LNCaP clone FGC (cell line): ENCODE measurements around the gene SHISA7.

Experiments
- DNase-seq: peaks from one replicate; pipeline ENCODE4 v3.0.0-alpha.2; 2011; ENCODE audit warnings: low read depth
- H3K4me3 ChIP-seq: 2 replicates; pipeline ENCODE4 v1.5.1; 2011; ENCODE audit warnings: mild to moderate bottlenecking, low read depth, low read length, control low read depth
- TF ChIP-seq, protein P1 (sequence below): IDR thresholded peaks from 2 replicates; pipeline ENCODE4 v1.5.1; 2012; ENCODE audit warnings: mild to moderate bottlenecking; ENCODE audit not compliant: control insufficient read depth, insufficient read depth; ENCODE audit errors: extremely low read depth

Gene SHISA7

DNA sequence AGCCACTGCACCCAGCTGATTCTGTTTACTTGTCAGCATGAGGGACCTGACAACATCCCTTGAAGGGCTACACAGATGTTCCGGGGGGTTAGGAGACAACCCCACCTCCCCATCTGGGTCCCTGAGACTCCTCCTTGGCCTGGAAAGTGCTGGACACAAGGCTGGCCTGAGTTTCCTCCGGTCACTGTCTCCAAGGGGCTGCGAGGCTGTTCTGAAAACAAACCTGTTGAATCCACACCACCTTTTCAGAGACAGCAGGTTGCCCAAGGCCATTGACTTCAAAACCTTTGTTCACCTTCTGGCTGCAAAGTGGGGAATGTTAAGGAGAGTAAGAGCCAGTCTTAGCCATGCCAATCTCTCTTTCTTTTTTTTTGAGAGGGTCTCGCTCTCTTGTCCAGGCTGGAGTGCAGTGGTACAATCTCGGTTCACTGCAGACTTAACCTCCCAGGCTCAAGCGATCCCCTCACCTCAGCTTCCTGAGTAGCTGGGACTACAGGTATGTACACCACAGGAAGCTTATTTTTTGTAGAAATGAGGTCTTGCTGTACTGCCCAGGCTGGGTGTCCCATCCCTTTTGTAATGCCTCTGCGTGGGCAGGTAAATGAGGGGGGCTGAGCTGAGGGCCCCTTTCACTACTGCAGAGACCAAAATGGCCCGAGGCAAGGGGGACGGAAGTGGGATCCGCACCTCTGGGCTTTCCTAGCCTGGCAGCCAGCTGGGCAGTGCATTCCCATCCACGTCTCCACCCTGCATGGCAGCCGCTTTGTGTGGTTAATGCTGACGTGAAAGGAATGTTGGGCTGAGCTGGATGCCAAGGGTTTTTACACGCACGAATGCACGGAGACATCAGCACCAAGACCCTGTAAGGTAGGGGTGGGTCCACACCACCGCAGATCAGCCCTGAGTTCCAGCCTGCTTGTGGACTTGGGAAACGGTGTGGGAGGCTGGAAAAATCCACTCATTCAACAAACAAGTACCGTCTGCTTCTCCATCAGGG, 31.5 kb upstream of the SHISA7 start:
- DNase-seq, result no peak
- TF ChIP-seq, protein P1, sequence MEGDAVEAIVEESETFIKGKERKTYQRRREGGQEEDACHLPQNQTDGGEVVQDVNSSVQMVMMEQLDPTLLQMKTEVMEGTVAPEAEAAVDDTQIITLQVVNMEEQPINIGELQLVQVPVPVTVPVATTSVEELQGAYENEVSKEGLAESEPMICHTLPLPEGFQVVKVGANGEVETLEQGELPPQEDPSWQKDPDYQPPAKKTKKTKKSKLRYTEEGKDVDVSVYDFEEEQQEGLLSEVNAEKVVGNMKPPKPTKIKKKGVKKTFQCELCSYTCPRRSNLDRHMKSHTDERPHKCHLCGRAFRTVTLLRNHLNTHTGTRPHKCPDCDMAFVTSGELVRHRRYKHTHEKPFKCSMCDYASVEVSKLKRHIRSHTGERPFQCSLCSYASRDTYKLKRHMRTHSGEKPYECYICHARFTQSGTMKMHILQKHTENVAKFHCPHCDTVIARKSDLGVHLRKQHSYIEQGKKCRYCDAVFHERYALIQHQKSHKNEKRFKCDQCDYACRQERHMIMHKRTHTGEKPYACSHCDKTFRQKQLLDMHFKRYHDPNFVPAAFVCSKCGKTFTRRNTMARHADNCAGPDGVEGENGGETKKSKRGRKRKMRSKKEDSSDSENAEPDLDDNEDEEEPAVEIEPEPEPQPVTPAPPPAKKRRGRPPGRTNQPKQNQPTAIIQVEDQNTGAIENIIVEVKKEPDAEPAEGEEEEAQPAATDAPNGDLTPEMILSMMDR, result no peak
- H3K4me3 ChIP-seq, result no peak overlapping the region

DNA sequence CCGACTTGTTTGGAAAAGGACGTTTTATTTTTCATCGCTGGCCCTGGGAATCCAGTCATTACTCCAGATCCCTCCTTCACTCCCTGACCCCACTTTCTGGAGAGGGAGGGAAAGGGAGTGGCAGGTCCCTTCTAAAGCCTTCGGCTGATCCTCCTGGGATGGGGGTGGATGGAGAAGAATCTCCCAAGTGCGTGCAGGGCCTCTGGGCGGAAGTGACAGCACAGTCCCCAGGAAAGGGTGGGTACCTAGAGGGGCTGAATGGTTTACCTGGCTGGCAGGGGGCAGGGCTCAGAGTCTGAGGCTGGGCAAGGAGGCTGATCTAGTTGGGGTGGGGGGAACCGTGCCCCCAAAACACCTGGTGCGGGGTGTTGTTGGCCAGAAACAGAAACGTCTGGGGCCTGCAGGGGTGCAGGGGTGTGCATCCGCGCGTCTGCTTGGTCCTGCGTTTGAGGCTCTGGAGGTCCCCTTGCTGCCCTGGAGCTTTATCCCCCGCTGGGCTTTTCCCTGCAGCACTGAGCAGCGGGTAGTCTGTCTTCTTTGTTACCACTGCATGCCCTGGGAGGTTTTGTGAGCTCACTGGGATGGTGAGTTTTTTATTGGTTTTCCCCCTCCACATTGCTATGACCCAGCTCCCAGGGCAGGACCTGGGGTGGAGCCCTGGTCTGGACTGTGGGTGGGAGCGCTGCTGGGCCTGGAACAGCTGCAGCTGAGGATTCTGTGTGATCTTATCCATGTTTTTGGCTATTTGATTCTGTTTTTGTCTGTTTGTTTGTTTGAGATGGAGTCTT, 30.3 kb upstream of the SHISA7 start:
- TF ChIP-seq, protein P1, result no peak
- DNase-seq, result no peak
- H3K4me3 ChIP-seq, result no peak overlapping the region

DNA sequence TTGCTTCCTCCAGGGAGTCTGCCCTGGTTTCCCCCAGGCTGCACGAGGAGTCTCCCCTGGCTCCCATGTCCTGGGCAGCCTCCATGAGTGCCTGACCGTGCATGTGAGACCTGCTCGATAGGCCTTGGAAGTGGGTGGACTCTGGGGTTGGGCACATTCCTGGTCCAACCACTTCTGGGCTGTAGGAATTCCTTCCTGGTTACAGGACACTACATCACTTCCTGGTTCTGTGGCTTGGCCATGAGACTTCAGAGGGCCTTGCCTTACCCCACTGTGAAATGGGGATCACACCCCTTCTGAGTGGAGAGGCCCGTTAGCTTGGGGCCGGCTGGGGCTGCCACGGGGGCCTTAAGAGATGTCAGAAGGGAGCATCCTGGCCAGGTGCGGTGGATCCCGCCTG, 29.4 kb upstream of the SHISA7 start:
- TF ChIP-seq, protein P1, result no peak
- DNase-seq, result no peak
- H3K4me3 ChIP-seq, result no peak overlapping the region

DNA sequence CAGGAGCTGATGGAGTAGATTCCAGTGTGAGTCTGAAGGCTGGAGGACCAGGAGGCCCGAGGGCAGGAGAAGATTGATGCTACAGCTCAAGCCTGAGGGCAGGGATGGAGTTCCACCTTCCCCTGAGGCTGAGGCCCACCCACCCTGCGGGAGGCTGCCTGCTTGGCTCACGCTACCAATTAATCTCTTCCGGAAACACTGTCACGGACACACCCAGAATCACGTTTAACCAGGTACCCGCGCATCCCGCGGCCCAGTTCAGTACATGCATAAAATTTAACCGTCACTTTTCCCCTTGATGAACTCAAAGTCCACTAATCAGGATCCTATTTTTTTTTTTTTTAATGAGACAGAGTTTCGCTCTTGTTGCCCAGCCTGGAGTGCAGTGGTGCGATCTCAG, 28.2 kb upstream of the SHISA7 start:
- TF ChIP-seq, protein P1, result no peak
- H3K4me3 ChIP-seq, result no peak overlapping the region
- no peak for DNase-seq

DNA sequence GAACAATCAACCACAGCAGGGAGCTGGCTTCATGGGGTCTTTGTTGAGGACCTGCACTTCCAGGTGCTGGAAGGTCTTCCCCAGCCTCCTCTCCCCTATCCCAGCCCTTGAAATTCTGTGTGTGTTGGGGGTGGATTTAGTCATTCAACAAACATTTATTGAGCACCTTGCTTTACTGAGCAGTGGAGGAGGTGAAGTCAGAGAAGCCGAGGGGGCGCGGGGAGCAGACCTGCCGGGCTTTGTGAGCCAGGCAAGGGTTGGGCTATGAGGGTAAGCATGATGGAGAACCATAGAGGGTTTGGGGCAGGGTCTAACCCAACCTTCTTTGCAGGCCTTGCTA, 24.9 kb upstream of the SHISA7 start:
- no peak for DNase-seq
- H3K4me3 ChIP-seq, result no peak overlapping the region
- TF ChIP-seq, protein P1, result no peak

DNA sequence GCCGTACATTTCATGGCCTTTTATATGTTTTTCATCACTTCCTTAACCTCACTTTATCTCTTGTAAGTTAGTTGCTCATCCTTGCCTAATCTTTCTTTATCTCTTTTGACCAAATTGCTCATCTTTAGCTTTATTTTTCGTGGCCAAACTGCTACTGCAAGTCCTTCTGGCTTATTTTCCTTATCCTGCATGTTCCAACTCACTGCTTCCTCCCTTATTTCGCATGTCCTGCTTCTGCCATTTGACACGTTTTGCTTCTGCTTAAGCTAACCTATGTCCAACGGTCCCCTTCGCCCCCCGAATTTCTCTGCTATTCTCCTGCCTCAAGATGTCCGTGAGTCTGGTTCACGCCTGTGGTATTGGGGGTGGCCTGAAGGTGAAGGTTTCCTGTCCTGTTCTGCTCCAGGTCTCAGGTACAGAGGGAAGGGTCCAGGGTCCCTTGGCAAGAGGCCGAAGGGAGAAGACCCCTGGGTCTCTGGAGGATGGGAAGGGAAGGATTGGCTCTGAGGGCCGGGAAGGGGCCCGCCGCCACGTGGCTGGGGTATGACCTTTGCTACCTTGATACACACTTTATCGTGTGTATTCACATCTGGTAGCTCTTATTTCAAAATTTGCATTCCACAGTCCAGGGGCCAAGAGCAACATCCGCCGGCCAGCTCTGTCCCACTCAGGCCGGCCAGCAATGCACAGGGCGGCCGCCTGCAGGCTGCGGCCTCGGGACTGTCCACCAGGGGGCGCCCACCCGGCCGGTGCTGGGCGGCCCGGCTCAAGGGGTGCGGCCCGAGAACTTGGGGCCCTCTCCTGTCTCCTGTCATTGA, 24.3 kb upstream of the SHISA7 start:
- no peak overlapping the region for H3K4me3 ChIP-seq
- TF ChIP-seq, protein P1, result peak; percentile 88
- no peak for DNase-seq
